Hepatic stellate cell (primary cell): ENCODE results near the gene FAM151A.
A peak's percentile ranks its signal among the peaks of the same experiment; 100 is the strongest.

Experiments
- DNase-seq: peaks from one replicate; pipeline ENCODE4 v3.0.0; 2011; ENCODE audit warnings: low spot score

The FAM151A gene

GRCh38 chr1:54623216-54624007, at the start of gene FAM151A:
FAM151A (minus strand) TSS chr1:54623525; CDS start chr1:54623395, 130 bp downstream.
- no peak for DNase-seq

- peak; percentile 65 for DNase-seq
Observed at GRCh38 chr1:54671985-54672608, 48.8 kb upstream of the FAM151A start.

- DNase-seq = no peak
Observed at GRCh38 chr1:54668567-54668966, 45.2 kb upstream of the FAM151A start.

GRCh38 chr1:54667797-54668196, 44.5 kb upstream of the FAM151A start:
- no peak for DNase-seq

- DNase-seq = no peak
Observed at GRCh38 chr1:54666333-54666732, 43.0 kb upstream of the FAM151A start.

- no peak for DNase-seq
Observed at GRCh38 chr1:54665852-54666251, 42.5 kb upstream of the FAM151A start.

GRCh38 chr1:54664364-54664763, 41.0 kb upstream of the FAM151A start:
- DNase-seq = no peak

GRCh38 chr1:54663725-54664124, 40.4 kb upstream of the FAM151A start:
- no peak for DNase-seq

GRCh38 chr1:54658164-54658913, 35.0 kb upstream of the FAM151A start:
- no peak for DNase-seq

GRCh38 chr1:54653036-54653435, 29.7 kb upstream of the FAM151A start:
- DNase-seq = peak; percentile 30

- no peak for DNase-seq
Observed at GRCh38 chr1:54652168-54652567, 28.8 kb upstream of the FAM151A start.

GRCh38 chr1:54651608-54652007, 28.3 kb upstream of the FAM151A start:
- DNase-seq = no peak

GRCh38 chr1:54650417-54650816, 27.1 kb upstream of the FAM151A start:
- DNase-seq = no peak

GRCh38 chr1:54649921-54650320, 26.6 kb upstream of the FAM151A start:
- no peak for DNase-seq

- DNase-seq = no peak
Observed at GRCh38 chr1:54649130-54649898, 26.0 kb upstream of the FAM151A start.

- no peak for DNase-seq
Observed at GRCh38 chr1:54645806-54646676, 22.7 kb upstream of the FAM151A start.

GRCh38 chr1:54643736-54644135, 20.4 kb upstream of the FAM151A start:
- no peak for DNase-seq

GRCh38 chr1:54640863-54641836, 17.8 kb upstream of the FAM151A start, which contains the start of gene MROH7:
MROH7 (plus strand) TSS chr1:54641786; CDS start chr1:54652927, 11,141 bp downstream.
- DNase-seq = no peak

- DNase-seq = no peak
Observed at GRCh38 chr1:54640361-54640760, 17.0 kb upstream of the FAM151A start.
